Sigmoid colon (tissue), 7 donors: ENCODE data around the gene PER2. TPM values are rescaled to one million over a fixed set of nuclear protein-coding genes. Genes with fewer than 3 reads are reported as not detected.

Experiments
- DNase-seq: peaks from one replicate; pipeline ENCODE4 v3.0.0-alpha.2; 2019
- H3K27ac ChIP-seq, 4 donors: fragments of 200-600 bp; sonication (generic); one replicate each; pipeline ENCODE4 v1.5.1; 2016 to 2019; ENCODE audit warnings: mild to moderate bottlenecking in 1 of 4
- H3K27me3 ChIP-seq, 3 donors: fragments of 200-600 bp; sonication (generic); one replicate each; pipeline ENCODE4 v1.5.1; 2019; ENCODE audit warnings: mild to moderate bottlenecking in 1 of 3
- H3K36me3 ChIP-seq, 4 donors: fragments of 200-600 bp; sonication (generic); one replicate each; pipeline ENCODE4 v1.5.1; 2016 to 2019
- H3K4me1 ChIP-seq, 4 donors: fragments of 200-600 bp; sonication (generic); one replicate each; pipeline ENCODE4 v1.5.1; 2017 to 2019
- H3K4me3 ChIP-seq, 4 donors: fragments of 200-600 bp; sonication (generic); one replicate each; pipeline ENCODE4 v1.5.1; 2017 to 2019; ENCODE audit warnings: mild to moderate bottlenecking in 2 of 4, moderate library complexity in 1 of 4
- H3K9me3 ChIP-seq, 4 donors: fragments of 200-600 bp in 3 of 4; sonication (generic) in 3 of 4; one replicate each; pipeline versions ENCODE4 v1.5.1 to v1.6.1; 2013 to 2019
- CTCF ChIP-seq, 4 experiments: fragments of 450-650 bp in 3 of 4; fragments of 200-600 bp in 1 of 4; IDR thresholded peaks; one replicate each; pipeline ENCODE4 v1.5.1; 2016 to 2019; ENCODE audit warnings: antibody characterized with exemption in 4 of 4, mild to moderate bottlenecking in 3 of 4, moderate library complexity in 2 of 4
- EP300 ChIP-seq, 4 donors: sonication (generic); formaldehyde crosslinking; IDR thresholded peaks; one replicate each; pipeline ENCODE4 v1.6.1; 2017; ENCODE audit warnings: antibody characterized with exemption in 4 of 4
- POLR2A ChIP-seq, 2 donors: fragments of 450-650 bp; IDR thresholded peaks; one replicate each; pipeline ENCODE4 v1.6.1; 2016; ENCODE audit warnings: antibody characterized with exemption in 2 of 2, mild to moderate bottlenecking in 2 of 2, moderate library complexity in 2 of 2
- POLR2AphosphoS5 ChIP-seq, 4 donors: sonication (generic); formaldehyde crosslinking; IDR thresholded peaks; one replicate each; pipeline ENCODE4 v1.6.1; 2017; ENCODE audit warnings: antibody characterized with exemption in 4 of 4
- WGBS, 2 donors: extraction: QIAGEN DNeasy Blood & Tissue Kit; methylation state at CpG; one replicate each; pipeline ENCODE4 v1.1.7; 2013; 5-methylcytosine and 5-hydroxymethylcytosine counted together
- intact Hi-C: fragments of 100-400 bp; cut with DNase I; formaldehyde crosslinking; loops from one replicate; pipeline ENCODE4 v1.15.1; 2023
- polyA plus RNA-seq, 3 donors: library from polyadenylated mRNA; stranded (reverse); fragments of 200-250 nt; gene quantifications; one replicate each; pipeline ENCODE4 v1.2.3, GENCODE V29; 2013
- total RNA-seq, 4 donors: library from RNA; depleted of rRNA; stranded (reverse); fragments of >200 nt; gene quantifications; one replicate each; pipeline ENCODE4 v1.1.0, GENCODE V29; 2016
- donor health status: healthy with polysubstance abuse.
- donor health status: Bipolar disorder and iron deficiency.
- donor health status: healthy.

The PER2 gene
- total and polyA plus RNA-seq, 7 donors, result 3.7 to 11.8 (median 7.7) TPM

GRCh38 chr2:238240757-238241711, 47.4 kb downstream of the PER2 start:
- Histone ChIP-seq H3K9me3 (no peaks in the 10 kb centered on the region), H3K36me3 (peaks cover 0 to 12% (median 7%) of the 10 kb centered on the region in 4 donors), H3K4me3 (peak overlapping the region; percentile 10 to 76 (median 74)), H3K27me3 (no peaks in the 10 kb centered on the region), H3K4me1 (peaks cover 0 to 48% (median 43%) of the 10 kb centered on the region in 4 donors), H3K27ac (peak overlapping the region in 3 of 4 donors; percentile 58 to 83 (median 77))
- intact Hi-C loops, result no loop called here
- DNase-seq, result peak; percentile 78
- no peak for TF ChIP-seq POLR2AphosphoS5 (IDR thresholded peaks at IDR 0.05)
- no peak for TF ChIP-seq CTCF (IDR thresholded peaks at IDR 0.05)
- TF ChIP-seq EP300 (IDR thresholded peaks at IDR 0.05), result no peak
- TF ChIP-seq POLR2A (IDR thresholded peaks at IDR 0.05), result no peak
- WGBS, 2 donors, result 13 to 15% methylated on average over 71 of the region's 71 CpGs

- TF ChIP-seq POLR2AphosphoS5 (IDR thresholded peaks at IDR 0.05) (peak; percentile 63 to 84 (median 84)), EP300 (IDR thresholded peaks at IDR 0.05) (no peak), POLR2A (IDR thresholded peaks at IDR 0.05) (no peak)
- 0 to 1% methylated on average over 105 of the region's 105 CpGs for WGBS, 2 donors
- Histone ChIP-seq H3K9me3 (no peaks in the 10 kb centered on the region), H3K36me3 (peaks cover 0 to 3% (median under 1%) of the 10 kb centered on the region in 4 donors), H3K27me3 (no peaks in the 10 kb centered on the region), H3K4me3 (peak within 1 kb of the TSS; percentile 49 to 76 (median 74)), H3K27ac (peak within 1 kb of the TSS; percentile 81 to 89 (median 84)), H3K4me1 (peaks cover 0 to 48% (median 43%) of the 10 kb centered on the region in 4 donors)
- peak; percentile 94 for DNase-seq
- intact Hi-C loops, result loop anchor here (2.0 kb wide), 1 partner anchor 37 kb away; the partner anchor contains the start of gene ILKAP
Measured at GRCh38 chr2:238239863-238240756, 48.3 kb downstream of the PER2 start, which contains the start of gene HES6. HES6 (minus strand) TSS chr2:238240038; CDS start chr2:238239905, 133 bp downstream.

- TF ChIP-seq POLR2AphosphoS5 (IDR thresholded peaks at IDR 0.05) (no peak), CTCF (IDR thresholded peaks at IDR 0.05) (no peak), POLR2A (IDR thresholded peaks at IDR 0.05) (no peak), EP300 (IDR thresholded peaks at IDR 0.05) (no peak)
- DNase-seq, result peak; percentile 70
- Histone ChIP-seq H3K9me3 (no peaks in the 10 kb centered on the region), H3K4me3 (peak overlapping the region; percentile 49 to 76 (median 74)), H3K27ac (peak overlapping the region; percentile 81 to 89 (median 84)), H3K27me3 (no peaks in the 10 kb centered on the region), H3K4me1 (peaks cover 0 to 51% (median 43%) of the 10 kb centered on the region in 4 donors), H3K36me3 (no peaks in the 10 kb centered on the region)
- WGBS, 2 donors, result 1% methylated on average over 43 of the region's 43 CpGs
- intact Hi-C loops, result loop anchor here (2.0 kb wide), 1 partner anchor 37 kb away; the partner anchor contains the start of gene ILKAP
Measured at GRCh38 chr2:238239543-238239862, 48.9 kb downstream of the PER2 start.

GRCh38 chr2:238238766-238239542, 49.5 kb downstream of the PER2 start:
- TF ChIP-seq POLR2A (IDR thresholded peaks at IDR 0.05) (no peak), EP300 (IDR thresholded peaks at IDR 0.05) (no peak), POLR2AphosphoS5 (IDR thresholded peaks at IDR 0.05) (peak in 1 of 4 donors; percentile 49), CTCF (IDR thresholded peaks at IDR 0.05) (no peak)
- whole genome bisulfite sequencing, 2 donors, result 20 to 24% methylated on average over 75 of the region's 75 CpGs
- peaks cover 0 to 55% (median 43%) of the 10 kb centered on the region in 4 donors for H3K4me1 ChIP-seq
- no peaks in the 10 kb centered on the region for H3K36me3 ChIP-seq
- no peaks in the 10 kb centered on the region for H3K9me3 ChIP-seq
- DNase-seq, result peak; percentile 72
- intact Hi-C loops, result loop anchor here (2.0 kb wide), 1 partner anchor 36 kb away; the partner anchor contains the start of gene ILKAP
- H3K4me3 ChIP-seq, result peak overlapping the region in 3 of 4 donors; percentile 73 to 76 (median 74)
- no peaks in the 10 kb centered on the region for H3K27me3 ChIP-seq
- peak overlapping the region in 3 of 4 donors; percentile 83 to 89 (median 84) for H3K27ac ChIP-seq
